Esophagus squamous epithelium (tissue), 4 donors: ENCODE measurements around the gene DNAH3.

Experiments
- CTCF ChIP-seq, 6 experiments: fragments of 450-650 bp in 4 of 6; fragments of 200-600 bp in 2 of 6; sonication (generic) in 2 of 6; IDR thresholded peaks; one replicate each; pipeline ENCODE4 v1.5.1; 2016 to 2019; ENCODE audit warnings: antibody characterized with exemption in 6 of 6, mild to moderate bottlenecking in 4 of 6, moderate library complexity in 4 of 6
- POLR2A ChIP-seq, 4 donors: fragments of 450-650 bp; IDR thresholded peaks; one replicate each; pipeline ENCODE4 v1.6.1; 2017; ENCODE audit warnings: antibody characterized with exemption in 4 of 4, mild to moderate bottlenecking in 4 of 4, moderate library complexity in 3 of 4

- no peak for TF ChIP-seq POLR2A (IDR thresholded peaks at IDR 0.05)
- TF ChIP-seq CTCF (IDR thresholded peaks at IDR 0.05): peak; percentile 14 to 69 (median 51)
Observed at GRCh38 chr16:21156767-21157467, 6.3 kb upstream of the DNAH3 start.
